Kidney glomerular epithelial cell (primary cell): ENCODE measurements around the gene PDGFRB.
"Not testable (repeated sequence)": the region's sequence is repeated elsewhere in the genome, so short reads cannot be mapped to it uniquely, and the experiment has no call there.

Experiments used
- DNase-seq: peaks from one replicate; lab custom pipeline; 2025; lab: John Stamatoyannopoulos, UW

PDGFRB gene

DNA sequence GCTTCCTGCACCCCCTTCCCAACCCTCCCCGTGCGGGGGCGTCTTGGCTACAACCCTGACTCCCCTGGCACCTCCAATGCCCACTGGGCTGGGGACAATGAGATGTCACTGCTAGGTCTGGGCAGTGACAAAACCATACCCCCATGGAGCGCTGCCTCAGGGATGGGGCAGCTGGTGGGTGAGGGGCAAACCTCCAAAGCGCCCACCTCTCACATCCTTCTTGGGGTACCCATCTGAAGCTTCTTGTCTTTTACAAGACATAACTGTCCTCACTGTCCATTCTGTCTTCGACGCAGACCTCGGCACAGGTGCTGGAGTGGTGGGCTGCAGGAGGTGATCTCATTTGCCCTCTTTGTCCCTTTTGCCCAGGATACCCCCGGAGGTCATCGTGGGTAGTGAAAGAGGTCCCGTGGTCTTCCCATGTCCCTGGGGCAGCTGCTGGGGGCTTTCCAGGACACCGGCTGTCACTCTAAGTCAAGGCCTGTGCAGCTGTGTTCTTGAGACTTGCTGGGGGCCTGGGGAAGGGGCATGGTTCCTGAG lies 41.5 kb downstream of the PDGFRB start:
- DNase-seq: no peak

DNA sequence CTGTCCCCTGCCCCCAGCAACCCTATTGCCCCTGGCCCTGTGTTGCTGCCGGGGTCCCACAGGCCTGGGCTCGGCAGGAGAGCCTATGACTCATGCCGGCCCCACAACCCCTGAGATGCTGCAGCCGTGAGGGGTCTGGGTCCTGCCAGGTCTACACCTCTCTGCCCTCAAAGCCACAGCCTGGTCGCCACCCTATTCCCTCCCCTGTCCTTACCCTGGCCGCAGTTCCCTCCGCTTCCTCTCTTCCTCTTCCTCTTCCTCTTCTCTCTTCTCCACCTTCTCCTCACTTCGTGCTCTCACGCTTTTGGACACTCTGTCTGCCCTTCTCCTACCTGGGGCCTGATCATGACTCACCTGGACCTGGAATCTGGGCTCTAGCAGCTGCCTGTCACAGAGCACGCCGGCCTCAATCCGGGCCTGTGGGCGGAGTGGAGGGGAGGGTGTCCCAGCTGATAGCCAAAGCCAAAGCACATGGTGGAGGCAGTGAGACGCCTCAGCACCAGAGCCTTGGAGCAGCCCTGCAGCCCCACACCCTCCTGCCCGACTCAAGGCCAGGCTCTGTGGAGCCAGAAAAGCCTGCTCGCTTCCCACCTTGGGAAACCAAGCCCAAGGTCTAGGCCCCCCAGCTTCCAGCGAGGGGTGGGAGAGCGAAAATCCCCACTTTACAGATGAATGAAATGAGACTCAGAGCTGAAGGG lies 42.4 kb downstream of the PDGFRB start:
- no peak for DNase-seq

DNA sequence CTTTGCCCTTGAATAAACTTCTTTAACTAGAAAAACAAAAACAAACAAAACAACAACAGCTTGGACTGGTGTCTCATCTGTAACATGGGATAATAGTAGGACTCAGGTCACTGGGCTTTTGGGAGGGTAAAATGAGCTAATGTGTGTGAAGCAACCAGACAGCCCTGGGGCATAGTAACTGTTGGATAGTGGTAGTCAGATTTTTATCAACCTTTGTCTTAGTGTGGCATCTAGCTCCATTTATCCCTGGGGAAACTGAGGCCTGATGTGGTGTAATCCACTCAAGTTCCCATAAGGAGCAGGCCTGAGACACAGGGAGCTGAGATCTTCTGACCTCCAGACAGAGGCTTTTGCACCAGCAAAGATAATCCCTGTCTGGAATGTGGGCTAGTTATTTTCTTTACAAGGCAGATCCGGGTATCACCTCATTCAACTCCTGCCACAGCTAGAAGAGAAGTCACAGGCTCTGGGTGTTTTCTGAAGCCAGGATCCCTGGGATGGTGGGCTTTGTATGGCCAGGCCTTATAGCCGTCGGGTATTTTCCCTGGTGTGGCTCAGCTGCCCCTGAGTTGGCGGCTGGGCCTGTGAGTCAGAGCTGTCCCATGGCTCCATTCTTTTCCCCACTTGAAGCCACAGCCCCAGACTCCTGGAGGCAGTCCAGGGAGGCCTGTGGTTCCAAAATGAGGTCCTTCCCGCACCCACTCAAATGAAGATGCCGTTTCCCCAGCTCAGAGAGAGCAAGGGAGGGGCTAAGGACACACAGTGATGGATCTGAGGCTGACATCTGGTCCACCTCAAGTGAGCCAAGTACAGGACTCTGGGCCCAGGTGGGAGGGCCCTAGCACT lies 43.2 kb downstream of the PDGFRB start:
- DNase-seq: peak; percentile 31

DNA sequence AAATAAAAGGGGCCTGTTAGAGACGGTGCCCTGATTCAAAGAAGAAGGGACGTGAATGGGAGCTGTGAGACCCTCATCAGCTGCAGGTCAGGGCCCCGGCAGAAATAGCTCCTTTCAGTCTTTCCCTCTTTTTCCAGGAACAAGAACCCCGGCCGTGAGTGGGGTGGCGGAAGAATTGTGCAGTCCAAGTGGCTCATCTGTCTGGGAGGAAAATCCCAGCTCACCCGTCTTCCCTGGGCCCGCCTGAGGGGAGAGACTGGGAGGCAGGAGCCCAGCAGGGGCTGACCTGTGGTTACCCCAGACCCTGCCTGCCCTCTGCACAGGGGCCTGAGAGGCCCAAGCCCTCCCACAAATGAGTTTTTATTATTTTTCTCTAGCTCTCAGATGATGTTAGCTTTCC lies 44.5 kb downstream of the PDGFRB start:
- no peak for DNase-seq

DNA sequence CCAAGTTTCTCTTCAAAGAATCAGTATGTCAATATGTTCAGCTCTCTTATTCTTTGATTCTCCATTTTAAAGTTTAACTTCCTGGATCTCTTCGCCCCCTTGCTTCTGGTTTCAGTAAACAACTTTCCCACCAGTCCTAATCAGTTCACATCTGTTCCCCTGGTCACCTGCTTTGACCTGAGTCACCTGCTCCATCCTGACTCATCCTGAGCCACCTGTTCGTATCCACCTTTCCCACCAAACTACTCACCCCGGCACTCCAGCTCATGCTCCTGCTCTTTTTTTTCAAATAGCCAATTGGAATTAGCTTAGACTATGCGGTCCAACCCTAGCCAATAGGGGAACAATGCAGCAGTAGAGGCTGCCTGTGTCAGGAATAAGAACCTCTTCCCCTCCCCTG lies 45.7 kb downstream of the PDGFRB start:
- DNase-seq: no peak

DNA sequence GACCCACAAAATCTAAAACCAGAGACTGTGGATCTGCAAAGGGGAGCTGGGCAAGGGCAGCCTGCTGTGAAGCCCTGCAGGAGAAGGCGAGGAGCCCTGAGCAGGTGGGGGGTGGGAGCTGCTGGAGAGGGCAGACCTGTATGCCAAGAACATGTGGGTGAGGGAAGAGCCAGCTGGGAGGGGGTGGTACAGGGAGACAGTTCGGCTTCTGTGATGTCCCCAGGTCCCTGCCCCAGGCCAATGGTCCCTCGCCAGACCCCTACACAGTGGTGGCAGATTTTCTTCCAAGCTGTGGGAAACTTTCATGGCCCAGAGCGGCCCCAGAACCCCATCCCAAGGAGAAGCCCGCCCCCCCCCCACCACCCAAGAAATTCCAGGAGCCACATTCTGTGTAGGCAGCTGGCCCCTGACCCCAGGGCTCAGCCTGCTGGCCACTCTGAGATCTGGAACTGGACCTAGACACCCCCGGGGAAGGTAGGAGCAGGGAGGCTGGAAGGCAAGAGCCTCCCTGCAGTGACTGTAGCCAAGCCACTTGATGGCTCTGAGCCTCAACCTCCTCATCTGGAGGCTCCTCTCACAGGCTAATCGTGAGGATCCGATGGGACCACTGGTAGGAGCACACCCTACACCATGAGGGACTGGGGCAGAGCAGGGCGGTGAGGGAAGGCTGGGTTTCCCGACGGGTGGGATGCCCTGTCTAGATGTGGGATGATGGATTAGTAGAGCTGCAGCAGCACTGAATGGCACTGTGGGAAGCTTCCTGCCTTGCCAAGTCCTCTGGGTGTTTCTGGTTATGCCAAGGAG lies 46.7 kb downstream of the PDGFRB start:
- no peak for DNase-seq

DNA sequence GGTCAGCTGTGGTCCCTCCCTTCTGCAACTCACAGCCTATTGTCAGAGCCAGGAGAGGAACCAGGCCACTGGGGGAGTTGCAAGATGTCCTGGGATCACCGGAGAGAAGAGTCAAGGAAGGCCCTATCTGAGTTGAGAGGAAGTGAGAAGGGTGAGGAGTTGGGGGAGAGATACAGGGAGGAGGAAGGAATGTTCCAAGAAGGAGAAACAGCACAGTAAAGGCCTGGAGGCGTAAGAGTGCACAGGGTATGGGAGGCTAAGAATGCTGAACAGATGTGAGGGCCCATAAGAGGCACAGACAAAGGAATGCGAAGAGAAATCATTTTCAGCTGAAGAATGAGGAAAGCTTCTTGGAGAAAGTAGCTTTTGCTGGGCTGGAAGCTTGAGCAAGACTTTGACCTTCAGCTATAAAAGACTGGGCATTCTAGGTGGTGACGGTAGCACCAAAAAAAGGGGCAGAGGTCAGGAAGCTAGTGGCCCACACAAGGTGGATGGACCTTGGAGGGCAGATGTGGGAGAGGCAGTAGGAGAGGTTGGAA lies 47.7 kb downstream of the PDGFRB start:
- no peak for DNase-seq

DNA sequence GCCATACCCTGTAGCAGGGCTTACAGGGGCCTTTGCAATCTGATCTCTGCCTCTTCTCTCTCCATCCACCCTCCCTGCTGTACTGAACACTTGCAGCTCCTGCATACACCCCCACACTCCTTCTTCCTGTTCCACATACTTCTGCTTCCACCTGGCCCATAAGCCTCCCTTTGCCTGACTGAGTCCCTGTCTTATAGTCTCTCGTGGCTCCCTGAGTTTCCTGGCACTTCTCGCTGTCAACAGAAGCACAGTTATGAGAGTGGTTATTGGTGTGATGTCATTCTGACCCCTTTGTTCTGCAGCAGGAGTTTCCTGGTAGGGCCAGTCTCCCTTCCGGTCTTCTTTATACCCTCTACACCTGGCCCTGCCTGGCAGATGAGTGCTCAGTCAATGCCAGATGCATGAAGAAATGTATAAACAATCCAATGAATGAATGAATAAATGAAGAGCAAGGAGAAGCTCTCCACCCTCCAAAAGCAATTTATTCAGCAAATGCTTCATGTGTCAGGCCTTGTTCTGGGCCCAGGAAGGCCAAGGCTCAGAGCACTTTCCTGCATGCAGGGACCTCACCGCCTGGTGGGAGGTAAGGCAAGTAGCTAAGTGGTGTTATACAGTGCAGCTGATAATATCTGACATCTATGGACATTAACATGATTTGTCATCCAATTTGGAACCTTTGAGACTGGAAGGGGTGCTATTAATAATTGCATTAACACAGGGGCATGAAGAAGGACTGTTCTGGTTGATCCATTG lies 48.8 kb downstream of the PDGFRB start:
- peak; percentile 32 for DNase-seq

DNA sequence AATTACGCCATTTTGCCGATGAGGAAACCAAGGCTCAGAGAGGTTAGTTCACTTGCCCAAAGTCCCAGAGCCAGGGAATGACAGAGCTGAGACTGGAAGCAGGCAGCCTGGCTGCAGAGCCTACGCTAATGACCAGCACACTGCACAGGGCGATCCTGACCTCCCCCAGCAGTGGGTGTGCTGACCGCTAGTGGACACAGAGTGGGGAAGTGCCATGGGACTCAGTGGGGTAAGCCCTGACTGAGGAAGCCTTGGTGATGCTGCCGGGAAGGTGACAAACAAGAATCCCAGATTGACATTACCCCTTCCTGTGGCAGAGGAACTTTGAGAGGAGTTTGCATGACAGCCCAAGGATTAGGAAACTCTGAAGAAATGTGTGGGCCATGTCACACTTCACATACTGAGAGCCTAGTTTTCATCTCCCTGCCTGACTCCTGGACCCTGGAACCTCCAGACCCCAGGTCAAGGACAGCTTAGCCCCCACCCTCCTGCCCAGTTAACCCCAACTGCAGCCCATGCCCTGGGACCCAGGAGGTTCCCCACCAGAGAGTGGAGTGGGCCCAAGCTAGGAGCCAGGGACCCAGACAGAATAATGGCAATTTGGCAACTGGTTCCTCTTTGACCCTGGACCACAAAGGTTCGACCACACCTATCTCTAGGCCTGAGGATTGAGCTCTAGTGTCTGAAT lies 49.6 kb downstream of the PDGFRB start:
- DNase-seq: no peak

DNA sequence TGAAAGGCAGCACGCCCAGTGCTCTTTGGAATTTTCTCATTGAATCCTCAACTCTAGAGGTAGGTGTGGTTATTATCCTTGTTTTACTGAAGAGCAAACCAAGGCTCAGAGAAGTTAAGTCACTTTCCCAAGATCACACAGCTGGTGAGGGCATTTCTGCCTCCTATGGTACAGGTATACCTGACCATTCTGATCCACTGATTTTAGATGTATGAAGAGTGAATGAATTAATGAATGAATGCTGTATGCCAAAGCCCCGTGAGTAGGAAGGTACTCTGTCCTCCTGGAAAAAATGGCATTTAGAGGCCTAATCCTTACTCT lies 51.1 kb downstream of the PDGFRB start:
- no peak for DNase-seq

DNA sequence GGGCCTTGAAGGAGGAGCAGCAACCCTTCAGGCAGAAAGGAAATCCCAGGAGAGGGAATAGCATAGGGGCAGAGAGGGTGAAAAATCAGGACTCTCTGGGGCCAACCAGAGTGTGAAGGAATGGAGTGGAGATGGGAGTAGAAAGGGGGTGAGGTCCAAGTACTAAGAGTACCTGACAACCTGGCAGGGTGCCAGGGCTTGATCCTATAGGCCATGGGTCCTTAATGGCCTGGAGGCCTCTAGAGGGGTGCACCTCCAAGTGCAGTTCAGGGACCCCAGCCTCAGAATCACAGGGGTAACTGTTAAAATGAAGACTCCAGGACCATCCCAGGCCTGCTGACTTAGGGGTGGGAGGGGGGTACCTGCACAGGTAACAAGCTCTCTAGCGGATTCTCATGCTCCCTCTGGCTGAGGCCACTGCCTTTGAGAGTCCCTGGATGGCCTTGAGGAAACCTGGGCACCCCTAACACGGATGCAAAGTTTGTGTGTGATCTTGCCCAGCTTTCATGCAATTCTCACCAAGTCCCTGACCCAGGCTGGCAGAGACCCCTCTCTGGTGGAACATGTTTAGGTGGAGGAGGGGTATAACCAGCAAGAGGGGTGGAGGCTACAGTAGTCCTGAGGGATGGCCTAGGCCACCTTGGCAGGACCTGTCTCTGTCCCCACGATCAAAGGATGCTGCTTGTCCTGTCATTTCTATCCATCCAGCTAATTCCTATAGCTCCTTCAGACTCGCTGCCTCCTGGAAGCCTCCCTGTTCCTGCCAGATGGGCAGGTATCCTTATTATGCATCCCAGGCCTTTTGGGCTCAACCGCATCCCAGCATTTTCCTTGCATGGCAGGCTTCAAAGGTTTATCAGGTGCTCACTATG lies 51.7 kb downstream of the PDGFRB start:
- DNase-seq: no peak

DNA sequence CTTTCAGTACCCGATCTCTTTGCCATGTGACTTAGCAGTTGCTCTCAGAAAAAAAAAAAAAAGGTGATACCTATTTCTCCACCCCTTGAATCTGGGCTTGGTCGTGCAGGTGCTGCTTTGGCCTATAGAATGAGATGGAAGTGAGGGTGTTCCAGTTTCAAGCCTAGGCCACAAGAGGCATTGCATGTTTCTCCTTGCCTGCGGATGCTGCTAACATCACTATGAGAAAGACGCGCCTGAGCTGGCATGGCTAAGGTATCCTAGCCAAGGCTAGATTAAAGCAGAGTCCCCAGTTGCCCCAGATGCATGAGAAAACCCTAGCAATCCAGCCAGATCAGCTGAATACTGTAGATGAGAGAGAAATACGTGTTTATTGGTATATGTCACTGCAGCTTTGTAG lies 54.6 kb downstream of the PDGFRB start:
- no peak for DNase-seq

DNA sequence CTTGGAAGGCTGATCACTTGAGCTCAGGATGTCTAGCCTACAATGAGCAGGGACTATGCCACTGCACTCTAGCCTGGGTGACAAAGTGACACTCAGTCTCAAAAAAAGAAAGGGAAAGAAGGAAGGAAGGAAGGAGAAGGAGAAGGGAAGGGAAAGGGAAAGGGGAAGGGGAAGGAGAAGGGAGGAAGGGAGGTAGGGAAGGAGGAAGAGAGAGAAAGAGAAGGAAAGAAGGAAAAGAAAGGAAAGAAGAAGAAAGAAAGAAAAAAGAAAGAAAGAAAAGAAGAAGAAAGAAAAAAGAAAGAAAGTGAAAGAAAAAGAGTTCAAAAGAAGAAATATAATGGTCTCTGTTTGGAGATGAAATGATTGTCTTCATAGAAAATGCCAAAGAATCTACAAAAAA lies 58.5 kb downstream of the PDGFRB start:
- DNase-seq: no peak

DNA sequence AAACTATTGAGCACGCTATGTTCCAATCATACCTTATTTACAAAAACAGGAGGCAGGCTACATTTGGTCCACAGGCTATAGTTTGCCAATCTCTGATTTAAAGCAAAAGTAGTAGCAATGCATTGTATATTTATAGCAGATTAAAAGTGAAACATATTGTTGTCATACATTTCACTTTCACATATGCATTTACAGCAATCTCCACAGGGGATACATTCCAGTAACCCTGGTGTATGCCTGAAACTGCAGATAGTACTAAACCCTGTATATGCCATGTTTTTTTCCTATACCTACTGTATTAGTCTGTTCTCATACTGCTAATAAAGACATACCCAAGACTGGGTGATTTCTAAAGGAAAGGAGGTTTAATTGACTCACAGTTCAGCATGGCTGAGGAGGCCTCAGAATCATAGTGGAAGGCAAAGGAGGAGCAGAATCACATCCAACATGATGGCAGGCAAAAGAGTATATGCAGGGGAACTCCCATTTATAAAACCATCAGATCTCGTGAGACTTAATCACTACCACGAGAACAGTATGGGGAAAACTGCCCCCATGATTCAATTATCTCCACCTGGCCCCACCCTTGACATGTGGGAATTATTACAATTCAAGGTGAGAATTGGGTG lies 63.4 kb downstream of the PDGFRB start:
- no peak for DNase-seq

DNA sequence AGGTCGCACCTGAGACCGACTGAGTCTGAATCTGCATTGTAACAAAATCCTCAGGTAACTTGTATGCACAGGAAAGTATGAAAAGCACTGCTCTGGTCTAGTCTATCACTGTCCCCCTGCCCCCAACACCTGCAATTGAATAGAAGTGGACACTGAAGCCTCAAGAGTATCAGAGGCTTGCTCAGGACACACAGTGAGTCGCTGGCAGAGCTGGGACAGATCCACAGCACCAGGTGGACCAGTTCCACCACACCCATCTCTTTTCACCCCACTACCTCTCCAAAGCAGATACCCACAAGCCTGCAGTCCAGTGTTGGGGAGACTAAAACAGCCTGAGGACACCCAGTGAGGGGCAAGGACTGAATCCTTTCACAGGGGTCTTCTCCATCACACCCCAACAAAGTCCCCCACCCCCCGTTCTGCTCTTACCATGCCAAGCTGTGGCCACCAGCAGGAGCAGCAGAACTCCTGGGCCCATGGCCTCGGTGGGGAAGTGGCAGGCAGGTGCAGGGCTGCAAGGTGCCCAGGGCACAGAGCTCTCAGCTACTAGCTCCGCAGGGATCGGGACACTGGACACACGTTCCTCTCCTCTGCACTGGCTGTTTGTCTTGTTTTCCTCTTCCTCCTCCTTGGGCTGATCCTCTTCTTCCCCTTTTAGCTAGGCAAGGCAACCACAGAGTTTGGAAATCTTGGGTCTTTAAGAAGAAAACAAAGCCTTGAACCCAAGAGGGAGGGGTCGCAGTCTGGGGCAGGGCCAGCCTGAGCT lies 69.5 kb downstream of the PDGFRB start, which contains the start of gene CSF1R:
CSF1R (minus strand) TSS at position 605 of the 766 bp plus-strand sequence; CDS start at position 478, 127 bp downstream.
- DNase-seq: no peak

DNA sequence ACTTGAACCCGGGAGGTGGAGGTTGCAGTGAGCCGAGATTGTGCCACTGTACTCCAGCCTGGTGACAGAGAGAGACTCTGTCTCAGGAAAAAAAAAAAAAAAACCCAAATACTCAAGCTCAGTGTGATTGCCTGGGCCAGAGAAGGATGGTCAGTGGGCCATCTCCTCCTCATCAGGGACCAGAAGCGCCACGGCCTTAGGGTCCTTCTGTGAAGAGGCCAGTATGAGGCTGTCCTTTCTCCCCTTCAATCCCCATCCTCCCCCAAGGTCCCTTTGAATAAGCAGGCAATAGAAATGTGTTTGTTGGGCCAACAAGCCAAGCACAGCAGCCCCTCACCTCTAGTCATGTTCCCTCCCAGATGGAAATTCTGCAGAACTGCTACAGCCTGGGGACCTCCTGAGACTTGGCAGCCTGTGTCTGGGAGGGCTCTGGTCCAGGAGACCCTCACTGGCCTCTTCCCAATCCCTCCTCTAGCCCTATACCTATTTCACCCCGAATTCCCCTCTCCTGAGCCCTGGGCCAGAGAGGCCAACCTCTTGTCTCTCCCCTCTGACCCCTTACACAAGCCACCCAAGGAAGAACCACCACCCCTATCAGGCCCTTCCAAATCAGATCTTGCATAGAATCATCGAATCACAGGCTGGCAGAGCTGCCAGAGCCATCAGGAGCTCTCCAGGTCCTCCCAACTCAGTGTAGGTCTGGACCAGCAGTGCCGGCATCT lies 70.3 kb downstream of the PDGFRB start:
- DNase-seq: no peak

DNA sequence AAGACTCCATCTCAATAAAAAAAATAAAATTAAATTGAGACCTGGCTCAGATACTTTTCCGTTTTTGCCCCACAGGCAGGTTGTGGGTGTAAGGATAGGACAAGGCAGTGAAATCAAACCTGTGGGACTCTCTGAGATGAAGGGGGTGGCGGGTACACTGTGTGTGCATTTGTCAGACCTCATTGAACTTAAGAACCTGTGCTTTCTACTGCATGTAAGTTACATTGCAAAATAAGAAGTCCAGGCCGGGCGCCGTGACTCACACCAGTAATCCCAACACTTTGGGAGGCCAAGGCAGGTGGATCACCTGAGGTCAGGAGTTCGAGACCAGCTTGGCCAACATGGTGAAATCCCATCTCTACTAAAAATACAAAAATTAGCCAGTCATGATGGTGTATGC lies 70.9 kb downstream of the PDGFRB start:
- DNase-seq: not testable (repeated sequence)

DNA sequence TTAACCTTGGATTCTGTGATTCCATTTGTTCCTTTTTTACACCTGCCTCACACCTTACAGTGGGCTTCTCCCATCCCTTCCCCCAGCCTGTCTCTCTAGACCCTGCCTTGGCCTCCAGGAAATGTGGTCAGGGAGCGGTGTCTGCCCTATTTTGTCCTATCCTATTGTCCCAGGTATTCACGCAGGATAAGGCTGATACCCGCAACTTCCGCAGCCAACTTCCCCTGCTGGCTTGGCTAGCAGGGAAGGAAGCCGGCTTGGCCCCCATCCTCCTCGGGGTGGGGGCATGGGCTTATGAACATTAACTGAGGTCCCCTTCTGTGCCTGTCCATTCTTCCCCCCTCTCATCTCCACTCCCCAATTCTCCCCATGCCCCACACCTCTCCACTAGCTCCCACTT lies 72.8 kb downstream of the PDGFRB start:
- DNase-seq: no peak
